GM12872 (cell line): ENCODE results near the gene DNAJA3.

ENCODE experiments used
- TF ChIP-seq, protein P1 (sequence below): IDR thresholded peaks from 3 replicates; pipeline ENCODE4 v1.5.1; 2011; ENCODE audit warnings: low read depth, mild to moderate bottlenecking, low read length, moderate library complexity; ENCODE audit not compliant: insufficient read depth

DNAJA3 gene

GRCh38 chr16:4380119-4381063, 45.3 kb upstream of the DNAJA3 start:
- TF ChIP-seq, protein P1, sequence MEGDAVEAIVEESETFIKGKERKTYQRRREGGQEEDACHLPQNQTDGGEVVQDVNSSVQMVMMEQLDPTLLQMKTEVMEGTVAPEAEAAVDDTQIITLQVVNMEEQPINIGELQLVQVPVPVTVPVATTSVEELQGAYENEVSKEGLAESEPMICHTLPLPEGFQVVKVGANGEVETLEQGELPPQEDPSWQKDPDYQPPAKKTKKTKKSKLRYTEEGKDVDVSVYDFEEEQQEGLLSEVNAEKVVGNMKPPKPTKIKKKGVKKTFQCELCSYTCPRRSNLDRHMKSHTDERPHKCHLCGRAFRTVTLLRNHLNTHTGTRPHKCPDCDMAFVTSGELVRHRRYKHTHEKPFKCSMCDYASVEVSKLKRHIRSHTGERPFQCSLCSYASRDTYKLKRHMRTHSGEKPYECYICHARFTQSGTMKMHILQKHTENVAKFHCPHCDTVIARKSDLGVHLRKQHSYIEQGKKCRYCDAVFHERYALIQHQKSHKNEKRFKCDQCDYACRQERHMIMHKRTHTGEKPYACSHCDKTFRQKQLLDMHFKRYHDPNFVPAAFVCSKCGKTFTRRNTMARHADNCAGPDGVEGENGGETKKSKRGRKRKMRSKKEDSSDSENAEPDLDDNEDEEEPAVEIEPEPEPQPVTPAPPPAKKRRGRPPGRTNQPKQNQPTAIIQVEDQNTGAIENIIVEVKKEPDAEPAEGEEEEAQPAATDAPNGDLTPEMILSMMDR: no peak

GRCh38 chr16:4381072-4381934, 44.4 kb upstream of the DNAJA3 start:
- TF ChIP-seq, protein P1: no peak

GRCh38 chr16:4381935-4382794, 43.5 kb upstream of the DNAJA3 start:
- TF ChIP-seq, protein P1: no peak

DNA sequence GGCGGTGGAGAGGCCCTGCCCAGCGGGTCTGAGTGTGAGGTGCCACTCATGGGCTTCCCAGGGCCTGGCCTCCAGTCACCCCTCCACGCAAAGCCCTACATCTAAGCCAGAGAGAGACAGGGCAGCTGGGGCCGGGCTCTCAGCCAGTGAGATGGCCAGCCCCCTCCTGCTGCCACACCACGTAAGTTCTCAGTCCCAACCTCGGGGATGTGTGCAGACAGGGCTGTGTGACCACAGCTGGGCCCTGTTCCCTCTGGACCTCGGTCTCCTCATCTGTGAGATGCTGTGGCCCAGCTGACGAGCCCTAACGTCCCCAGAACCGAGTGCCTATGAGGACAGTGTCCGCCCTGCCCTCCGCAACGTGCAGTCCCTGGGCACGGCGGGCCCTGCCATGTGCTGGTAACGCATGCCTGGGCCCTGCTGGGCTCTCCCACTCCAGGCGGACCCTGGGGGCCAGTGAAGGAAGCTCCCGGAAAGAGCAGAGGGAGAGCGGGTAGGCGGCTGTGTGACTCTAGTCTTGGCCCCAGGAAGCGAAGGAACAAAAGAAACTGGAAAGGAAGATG, 42.8 kb upstream of the DNAJA3 start:
- TF ChIP-seq, protein P1: no peak

GRCh38 chr16:4383591-4384444, 41.9 kb upstream of the DNAJA3 start:
- TF ChIP-seq, protein P1: no peak

DNA sequence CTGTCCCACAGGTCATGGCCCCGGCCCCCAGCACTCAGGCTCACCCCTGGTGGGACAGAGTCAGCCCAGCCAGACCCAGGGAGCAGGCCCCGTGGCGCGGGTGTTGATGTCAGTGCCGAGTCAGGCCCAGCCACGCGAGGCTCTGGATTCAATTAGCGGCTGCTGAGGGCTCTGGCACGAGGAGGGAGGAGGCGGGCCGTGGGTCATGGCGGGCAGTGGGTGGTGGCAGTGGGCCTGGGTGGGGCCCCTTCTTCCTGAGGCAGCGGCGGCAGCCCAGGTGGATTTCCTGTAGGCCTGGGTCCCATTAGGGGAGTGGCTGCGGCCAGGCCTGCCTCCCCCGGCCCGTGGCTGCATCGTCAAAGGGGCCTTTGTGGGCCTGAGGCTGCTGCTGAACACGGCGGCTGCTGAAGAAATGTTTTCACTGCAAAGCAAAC, 41.1 kb upstream of the DNAJA3 start:
- TF ChIP-seq, protein P1: no peak
